SK-N-SH (cell line): ENCODE data around the gene MICAL2. TPM values are rescaled to one million over a fixed set of nuclear protein-coding genes. Genes with fewer than 3 reads are reported as not detected.

Experiments used
- CTCF ChIA-PET: fragments of 300-600, 350-600 bp; formaldehyde crosslinking; extraction: SDS; loops from one replicate; lab custom pipeline; 2021; lab: Yijun Ruan, JAX
- POLR2A ChIA-PET: fragments of 350-600 bp; sonication (Branson Sonifier 250); formaldehyde crosslinking; extraction: SDS; loops from one replicate; lab custom pipeline; 2020; ENCODE audit warnings: antibody characterized with exemption, inconsistent platforms; lab: Yijun Ruan, JAX
- DNase-seq: peaks from one replicate; pipeline ENCODE4 v3.0.0; 2012
- H2AFZ ChIP-seq: fragments of 200-600 bp; sonication (generic); 2 replicates; pipeline ENCODE4 v1.8.1; 2016; ENCODE audit warnings: antibody characterized with exemption, mild to moderate bottlenecking, low read depth
- H3F3A ChIP-seq: fragments of 200-600 bp; sonication (generic); replicated peaks from 2 replicates; pipeline ENCODE3; 2016; ENCODE audit warnings: antibody characterized with exemption, mild to moderate bottlenecking; ENCODE audit not compliant: insufficient read depth
- H3K27ac ChIP-seq, 2 experiments: fragments of 200-500 bp in 1 of 2; fragments of 200-600 bp in 1 of 2; sonication (Bioruptor generic) in 1 of 2; sonication (generic), shearing (Covaris generic) in 1 of 2; 2 replicates each; pipeline versions ENCODE4 v1.5.1 to v1.6.1; 2014 to 2016; ENCODE audit warnings: low read depth in 2 of 2, inconsistent platforms in 1 of 2, low read length in 1 of 2, mild to moderate bottlenecking in 1 of 2, mixed read lengths in 1 of 2
- H3K27me3 ChIP-seq: fragments of 200-600 bp; sonication (generic), shearing (Covaris generic); 2 replicates; pipeline ENCODE4 v1.6.1; 2016; ENCODE audit warnings: mixed run types; ENCODE audit not compliant: insufficient read depth
- H3K36me3 ChIP-seq, 2 experiments: fragments of 200-500 bp in 1 of 2; fragments of 200-600 bp in 1 of 2; sonication (Bioruptor generic) in 1 of 2; sonication (generic) in 1 of 2; replicated peaks in 1 of 2; 2 replicates each; pipeline versions ENCODE3 to v1.5.1; 2014 to 2016; ENCODE audit warnings: low read length in 1 of 2, mild to moderate bottlenecking in 1 of 2; ENCODE audit not compliant: insufficient read depth in 2 of 2, control insufficient read depth in 1 of 2
- H3K4me1 ChIP-seq, 2 experiments: fragments of 200-500 bp in 1 of 2; fragments of 200-600 bp in 1 of 2; sonication (Bioruptor generic) in 1 of 2; sonication (generic), shearing (Covaris generic) in 1 of 2; 2 replicates each; pipeline versions ENCODE4 v1.5.1 to v1.6.1; 2014 to 2016; ENCODE audit warnings: low read depth in 1 of 2, low read length in 1 of 2, mixed run types in 1 of 2; ENCODE audit not compliant: insufficient read depth in 2 of 2, control insufficient read depth in 1 of 2
- H3K4me2 ChIP-seq: fragments of 200-600 bp; sonication (generic), shearing (Covaris generic); 2 replicates; pipeline ENCODE4 v1.6.1; 2017; ENCODE audit warnings: mixed run types
- H3K4me3 ChIP-seq, 2 experiments: fragments of 200-500 bp in 1 of 2; fragments of 200-600 bp in 1 of 2; sonication (Bioruptor generic) in 1 of 2; sonication (generic), shearing (Covaris generic) in 1 of 2; 2 replicates each; pipeline versions ENCODE4 v1.5.1 to v1.8.1; 2014 to 2016; ENCODE audit warnings: low read depth in 2 of 2, inconsistent platforms in 1 of 2, low read length in 1 of 2, mild to moderate bottlenecking in 1 of 2, mixed read lengths in 1 of 2, moderate library complexity in 1 of 2
- H3K79me2 ChIP-seq: fragments of 200-600 bp; sonication (generic); 2 replicates; pipeline ENCODE4 v1.8.1; 2017; ENCODE audit warnings: mild to moderate bottlenecking; ENCODE audit not compliant: insufficient read depth
- H3K9ac ChIP-seq: fragments of 200-600 bp; sonication (generic); 2 replicates; pipeline ENCODE4 v1.6.1; 2017; ENCODE audit warnings: mixed run types
- H3K9me2 ChIP-seq: fragments of 200-600 bp; sonication (generic); 2 replicates; pipeline ENCODE4 v1.6.1; 2017; ENCODE audit warnings: mixed run types
- H3K9me3 ChIP-seq: fragments of 200-600 bp; sonication (generic); 2 replicates; pipeline ENCODE4 v1.6.1; 2017; ENCODE audit warnings: mixed run types, mild to moderate bottlenecking, moderate library complexity
- H4K20me1 ChIP-seq: fragments of 200-600 bp; sonication (generic); 2 replicates; pipeline ENCODE4 v1.6.1; 2017; ENCODE audit warnings: mild to moderate bottlenecking, mixed run types; ENCODE audit not compliant: insufficient read depth
- EP300 ChIP-seq, 2 experiments: IDR thresholded peaks; 2 replicates each; pipeline versions ENCODE4 v1.4.0 to v1.6.1; 2012; ENCODE audit warnings: borderline replicate concordance in 1 of 2, low read depth in 1 of 2, low read length in 1 of 2
- GABPA ChIP-seq: IDR thresholded peaks from 2 replicates; pipeline ENCODE4 v1.4.0; 2012; ENCODE audit warnings: low read depth, mild to moderate bottlenecking
- MEF2A ChIP-seq: IDR thresholded peaks from 2 replicates; pipeline ENCODE4 v1.4.0; 2012; ENCODE audit warnings: low read depth, borderline replicate concordance
- NRF1 ChIP-seq: IDR thresholded peaks from 2 replicates; pipeline ENCODE4 v1.6.1; 2012; ENCODE audit warnings: low read depth, mild to moderate bottlenecking, low read length
- RAD21 ChIP-seq: IDR thresholded peaks from 2 replicates; pipeline ENCODE4 v1.6.1; 2012; ENCODE audit warnings: mild to moderate bottlenecking, low read length
- RFX5 ChIP-seq: IDR thresholded peaks from 2 replicates; pipeline ENCODE4 v1.6.1; 2012; ENCODE audit warnings: mild to moderate bottlenecking, improper control_type of control experiment, low read length
- RXRA ChIP-seq: IDR thresholded peaks from 2 replicates; pipeline ENCODE4 v1.4.0; 2012; ENCODE audit warnings: low read depth, mild to moderate bottlenecking, borderline replicate concordance
- WGBS: methylation state at CpG from one replicate; pipeline ENCODE4 v1.1.6; 2017; ENCODE audit warnings: low lambda C conversion rate; 5-methylcytosine and 5-hydroxymethylcytosine counted together
- polyA plus RNA-seq, 3 experiments: library from polyadenylated mRNA; depleted of rRNA; stranded (reverse); fragments of >200 nt; gene quantifications; 2 replicates each; pipeline ENCODE4 v1.2.3, GENCODE V29; 2012
- TF ChIP-seq, protein P1 (sequence below): IDR thresholded peaks from 2 replicates; pipeline ENCODE4 v1.4.0; 2012; ENCODE audit warnings: low read depth, borderline replicate concordance
- TF ChIP-seq, protein P2 (sequence below): IDR thresholded peaks from 2 replicates; pipeline ENCODE4 v1.4.0; 2012; ENCODE audit warnings: low read depth, borderline replicate concordance
- TF ChIP-seq, protein P3 (sequence below): fragments of 150-350 bp; IDR thresholded peaks from 2 replicates; pipeline ENCODE4 v1.6.1; 2017; ENCODE audit warnings: antibody characterized with exemption, low read length, low read depth, borderline replicate concordance
- TF ChIP-seq, protein P4 (sequence below): IDR thresholded peaks from 2 replicates; pipeline ENCODE4; 2012

MICAL2 gene
- polyA plus RNA-seq, 1 of the 3 experiments (the other 2 are of a cell fraction): 54.6 TPM

- no peaks in the 10 kb centered on the region for H3K27me3 ChIP-seq
- ChIA-PET CTCF (interaction anchor here (0.7 to 4.9 kb wide), 32 partner anchors 10 to 907 kb away, joined by 3 to 48 read pairs (median 4); no protein-coding TSS in a partner anchor), POLR2A (no interaction called here)
- H3K9ac ChIP-seq: peak overlapping the region; percentile 14; the same call in 1 of the 2 replicates
- H3K4me3 ChIP-seq: no peak overlapping the region; a peak in 1 of 4 replicates
- TF ChIP-seq, protein P1, sequence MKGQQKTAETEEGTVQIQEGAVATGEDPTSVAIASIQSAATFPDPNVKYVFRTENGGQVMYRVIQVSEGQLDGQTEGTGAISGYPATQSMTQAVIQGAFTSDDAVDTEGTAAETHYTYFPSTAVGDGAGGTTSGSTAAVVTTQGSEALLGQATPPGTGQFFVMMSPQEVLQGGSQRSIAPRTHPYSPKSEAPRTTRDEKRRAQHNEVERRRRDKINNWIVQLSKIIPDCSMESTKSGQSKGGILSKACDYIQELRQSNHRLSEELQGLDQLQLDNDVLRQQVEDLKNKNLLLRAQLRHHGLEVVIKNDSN: no peak
- TF ChIP-seq, protein P2, sequence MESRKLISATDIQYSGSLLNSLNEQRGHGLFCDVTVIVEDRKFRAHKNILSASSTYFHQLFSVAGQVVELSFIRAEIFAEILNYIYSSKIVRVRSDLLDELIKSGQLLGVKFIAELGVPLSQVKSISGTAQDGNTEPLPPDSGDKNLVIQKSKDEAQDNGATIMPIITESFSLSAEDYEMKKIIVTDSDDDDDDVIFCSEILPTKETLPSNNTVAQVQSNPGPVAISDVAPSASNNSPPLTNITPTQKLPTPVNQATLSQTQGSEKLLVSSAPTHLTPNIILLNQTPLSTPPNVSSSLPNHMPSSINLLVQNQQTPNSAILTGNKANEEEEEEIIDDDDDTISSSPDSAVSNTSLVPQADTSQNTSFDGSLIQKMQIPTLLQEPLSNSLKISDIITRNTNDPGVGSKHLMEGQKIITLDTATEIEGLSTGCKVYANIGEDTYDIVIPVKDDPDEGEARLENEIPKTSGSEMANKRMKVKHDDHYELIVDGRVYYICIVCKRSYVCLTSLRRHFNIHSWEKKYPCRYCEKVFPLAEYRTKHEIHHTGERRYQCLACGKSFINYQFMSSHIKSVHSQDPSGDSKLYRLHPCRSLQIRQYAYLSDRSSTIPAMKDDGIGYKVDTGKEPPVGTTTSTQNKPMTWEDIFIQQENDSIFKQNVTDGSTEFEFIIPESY: no peak
- TF ChIP-seq RAD21 (no peak), NRF1 (no peak)
- H3K4me2 ChIP-seq: no peak overlapping the region
- peak overlapping the region in 1 of 2 experiments; percentile 97; a peak in 2 of 4 replicates for H3K27ac ChIP-seq
- no peak overlapping the region for H2AFZ ChIP-seq
- peaks cover 42% of the 10 kb centered on the region for H3K79me2 ChIP-seq
- no peak for DNase-seq
- H3K9me2 ChIP-seq: no peaks in the 10 kb centered on the region
- no peaks in the 10 kb centered on the region for H3K9me3 ChIP-seq
- no peaks in the 10 kb centered on the region for H4K20me1 ChIP-seq
- peaks cover 0 to 18% of the 10 kb centered on the region in 2 experiments; a peak in 3 of 4 replicates for H3K4me1 ChIP-seq
- peaks cover 47 to 64% of the 10 kb centered on the region in 2 experiments for H3K36me3 ChIP-seq
- WGBS: 63% methylated on average over 5 of the region's 5 CpGs
- peaks cover 25% of the 10 kb centered on the region for H3F3A ChIP-seq
Observed at GRCh38 chr11:12236744-12237101, 126.3 kb downstream of the MICAL2 start.

- H3K9me3 ChIP-seq: no peaks in the 10 kb centered on the region
- peaks cover 0 to 11% of the 10 kb centered on the region in 2 experiments; a peak in 3 of 4 replicates for H3K4me1 ChIP-seq
- peak overlapping the region in 1 of 2 experiments; percentile 97; a peak in 2 of 4 replicates for H3K27ac ChIP-seq
- H4K20me1 ChIP-seq: no peaks in the 10 kb centered on the region
- no peak for DNase-seq
- H3K4me3 ChIP-seq: no peak overlapping the region
- TF ChIP-seq RFX5 (no peak), EP300 (IDR thresholded peaks at IDR 0.05; ENCODE audit: borderline replicate concordance in 1 of 2, low read depth in 1 of 2, low read length in 1 of 2) (no peak), GABPA (no peak), RXRA (no peak), MEF2A (no peak)
- TF ChIP-seq, protein P3, sequence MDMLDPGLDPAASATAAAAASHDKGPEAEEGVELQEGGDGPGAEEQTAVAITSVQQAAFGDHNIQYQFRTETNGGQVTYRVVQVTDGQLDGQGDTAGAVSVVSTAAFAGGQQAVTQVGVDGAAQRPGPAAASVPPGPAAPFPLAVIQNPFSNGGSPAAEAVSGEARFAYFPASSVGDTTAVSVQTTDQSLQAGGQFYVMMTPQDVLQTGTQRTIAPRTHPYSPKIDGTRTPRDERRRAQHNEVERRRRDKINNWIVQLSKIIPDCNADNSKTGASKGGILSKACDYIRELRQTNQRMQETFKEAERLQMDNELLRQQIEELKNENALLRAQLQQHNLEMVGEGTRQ: no peak
- TF ChIP-seq, protein P4, sequence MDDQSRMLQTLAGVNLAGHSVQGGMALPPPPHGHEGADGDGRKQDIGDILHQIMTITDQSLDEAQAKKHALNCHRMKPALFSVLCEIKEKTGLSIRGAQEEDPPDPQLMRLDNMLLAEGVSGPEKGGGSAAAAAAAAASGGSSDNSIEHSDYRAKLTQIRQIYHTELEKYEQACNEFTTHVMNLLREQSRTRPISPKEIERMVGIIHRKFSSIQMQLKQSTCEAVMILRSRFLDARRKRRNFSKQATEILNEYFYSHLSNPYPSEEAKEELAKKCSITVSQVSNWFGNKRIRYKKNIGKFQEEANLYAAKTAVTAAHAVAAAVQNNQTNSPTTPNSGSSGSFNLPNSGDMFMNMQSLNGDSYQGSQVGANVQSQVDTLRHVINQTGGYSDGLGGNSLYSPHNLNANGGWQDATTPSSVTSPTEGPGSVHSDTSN: no peak
- no peaks in the 10 kb centered on the region for H3K27me3 ChIP-seq
- H3F3A ChIP-seq: peaks cover 18% of the 10 kb centered on the region
- H3K79me2 ChIP-seq: peaks cover 47% of the 10 kb centered on the region
- 91% methylated on average over 3 of the region's 3 CpGs for WGBS
- no peak overlapping the region for H3K4me2 ChIP-seq
- H2AFZ ChIP-seq: no peak overlapping the region
- peak overlapping the region; percentile 14; the same call in 1 of the 2 replicates for H3K9ac ChIP-seq
- H3K36me3 ChIP-seq: peaks cover 49 to 61% of the 10 kb centered on the region in 2 experiments
- no peaks in the 10 kb centered on the region for H3K9me2 ChIP-seq
- ChIA-PET POLR2A (no interaction called here), CTCF (interaction anchor here (0.7 to 4.9 kb wide), 29 partner anchors 8 to 366 kb away, joined by 3 to 48 read pairs (median 6); no protein-coding TSS in a partner anchor)
Observed at GRCh38 chr11:12237381-12237784, 127.0 kb downstream of the MICAL2 start.
